Activated CD4-positive, CD25-positive, alpha-beta regulatory T cell (primary cell): Measurements from ENCODE around the gene BFAR.
"Not testable (repeated sequence)": the region's sequence is repeated elsewhere in the genome, so short reads cannot be mapped to it uniquely, and the experiment has no call there.

ENCODE experiments used
- DNase-seq, 4 experiments: peaks; one replicate each; lab custom pipeline; 2025; lab: John Stamatoyannopoulos, UW

The BFAR gene

GRCh38 chr16:14635395-14636165 lies 2.8 kb downstream of the BFAR start:
- no peak for DNase-seq

- not testable (repeated sequence) for DNase-seq
Measured at GRCh38 chr16:14636179-14636950, 3.6 kb downstream of the BFAR start.

- DNase-seq = not testable (repeated sequence)
Measured at GRCh38 chr16:14636951-14637240, 4.1 kb downstream of the BFAR start.

- DNase-seq = no peak
Measured at GRCh38 chr16:14640538-14640937, 7.8 kb downstream of the BFAR start.

GRCh38 chr16:14641206-14641605 lies 8.5 kb downstream of the BFAR start:
- no peak for DNase-seq

- no peak for DNase-seq
Measured at GRCh38 chr16:14641926-14642325, 9.2 kb downstream of the BFAR start.

- DNase-seq = no peak
Measured at GRCh38 chr16:14649816-14650215, 17.1 kb downstream of the BFAR start.

- no peak for DNase-seq
Measured at GRCh38 chr16:14650629-14651028, 17.9 kb downstream of the BFAR start.

- DNase-seq = no peak
Measured at GRCh38 chr16:14652726-14653125, 20.0 kb downstream of the BFAR start.

- no peak for DNase-seq
Measured at GRCh38 chr16:14658063-14658462, 25.3 kb downstream of the BFAR start.

- DNase-seq = no peak
Measured at GRCh38 chr16:14667347-14668266, 34.9 kb downstream of the BFAR start.

- DNase-seq = no peak
Measured at GRCh38 chr16:14668556-14669223, 35.9 kb downstream of the BFAR start.

GRCh38 chr16:14669776-14670175 lies 37.0 kb downstream of the BFAR start:
- no peak for DNase-seq

GRCh38 chr16:14672403-14672971 lies 39.7 kb downstream of the BFAR start:
- no peak for DNase-seq

GRCh38 chr16:14676633-14677032 lies 43.9 kb downstream of the BFAR start:
- DNase-seq = no peak

GRCh38 chr16:14677627-14678026 lies 44.9 kb downstream of the BFAR start:
- no peak for DNase-seq

GRCh38 chr16:14678748-14679497 lies 46.2 kb downstream of the BFAR start:
- no peak for DNase-seq

GRCh38 chr16:14680396-14680795 lies 47.6 kb downstream of the BFAR start:
- not testable (repeated sequence) for DNase-seq

GRCh38 chr16:14681115-14681514 lies 48.4 kb downstream of the BFAR start:
- no peak for DNase-seq

GRCh38 chr16:14682121-14682520 lies 49.4 kb downstream of the BFAR start:
- DNase-seq = no peak
